ENCODE results near the gene G6PC3.

Gene G6PC3

DNA sequence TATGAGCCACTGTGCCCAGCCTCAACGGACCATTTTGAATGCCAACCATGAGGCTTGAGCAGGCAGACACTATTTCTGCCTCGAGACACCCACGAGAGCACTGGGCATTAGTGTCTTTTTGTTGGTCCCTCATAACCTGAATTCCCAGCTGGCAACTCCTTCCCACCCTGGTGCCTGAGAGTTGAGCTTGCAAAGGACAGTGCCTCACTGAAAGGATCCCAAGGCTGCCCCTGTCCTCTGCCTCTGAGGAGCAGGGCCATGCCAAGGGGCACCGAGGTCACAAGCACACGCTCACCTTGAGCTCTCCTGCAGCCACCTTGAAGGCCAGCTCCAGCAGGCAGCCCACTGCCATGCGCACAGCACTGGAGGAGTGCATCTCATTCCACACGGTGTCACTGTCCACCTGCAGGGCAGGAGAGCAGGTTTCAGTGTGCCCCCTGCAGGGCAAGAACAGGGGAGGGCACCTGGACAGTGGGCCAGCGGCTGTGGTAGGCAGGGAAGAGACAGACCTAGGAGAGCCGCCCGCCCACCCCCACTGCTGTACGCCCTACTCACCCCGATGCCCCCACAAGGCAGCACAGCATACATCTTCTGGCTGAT is 12.8 kb downstream of the G6PC3 start:
- H3K27me3 Mint-ChIP-seq, result no peaks in the 10 kb centered on the region
- H3K4me1 Mint-ChIP-seq, result peaks cover 4% of the 10 kb centered on the region
- DNase-seq (ENCODE audit: low spot score in 2 of 2), result no peak
- no peak overlapping the region for H3K4me3 Mint-ChIP-seq
- no peak for ATAC-seq (ENCODE audit: low read depth)
- peaks cover 20% of the 10 kb centered on the region for H3K36me3 Mint-ChIP-seq
- no peak overlapping the region for H3K27ac Mint-ChIP-seq
- H3K9me3 Mint-ChIP-seq, result no peaks in the 10 kb centered on the region

DNA sequence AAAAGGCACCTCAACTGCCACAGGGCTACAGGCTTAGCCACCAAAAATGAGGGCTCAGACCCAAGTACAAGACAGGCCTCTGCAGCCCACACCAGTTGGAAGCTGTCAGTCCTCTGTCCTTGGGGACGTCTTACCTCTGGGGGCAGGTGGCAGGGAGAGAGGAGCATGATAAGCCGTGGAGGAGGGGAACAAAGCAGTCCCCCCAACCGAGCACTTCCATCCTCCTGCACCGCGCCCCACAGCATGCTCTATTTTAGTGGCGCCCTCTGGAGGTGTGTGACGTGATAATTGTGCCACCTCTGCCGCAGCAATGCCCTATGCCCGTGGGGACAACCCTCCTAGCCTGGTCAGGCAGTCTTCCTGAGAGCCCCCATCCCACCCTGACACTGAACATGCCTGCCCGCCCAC is 13.6 kb downstream of the G6PC3 start:
- Mint-ChIP-seq H3K36me3 (peaks cover 22% of the 10 kb centered on the region), H3K27me3 (no peaks in the 10 kb centered on the region), H3K9me3 (no peaks in the 10 kb centered on the region), H3K4me1 (peaks cover 4% of the 10 kb centered on the region), H3K4me3 (no peak overlapping the region), H3K27ac (no peak overlapping the region)
- DNase-seq (ENCODE audit: low spot score in 2 of 2) (no peak), ATAC-seq (ENCODE audit: low read depth) (peak; percentile 38)

DNA sequence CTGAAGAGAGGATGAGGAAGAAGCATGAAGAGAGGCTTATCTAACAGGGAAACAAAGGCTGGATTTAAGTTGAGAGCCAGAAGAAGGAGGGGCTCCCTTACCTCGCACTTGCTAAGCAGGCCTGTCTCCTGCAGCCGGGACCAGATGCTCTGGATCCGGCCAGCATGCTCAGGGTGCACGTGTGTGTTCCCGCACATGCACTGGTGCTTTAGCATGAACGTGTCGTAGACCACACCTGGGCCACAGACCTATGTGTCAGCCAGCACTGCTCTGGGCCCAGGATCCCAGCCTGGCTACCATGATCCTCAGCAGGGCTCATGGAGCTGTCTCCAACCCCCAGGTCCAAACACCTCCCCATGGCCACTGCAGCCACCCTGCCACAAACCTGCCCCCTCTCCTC is 14.4 kb downstream of the G6PC3 start:
- Mint-ChIP-seq H3K27ac (no peak overlapping the region), H3K4me3 (no peak overlapping the region), H3K4me1 (peaks cover 4% of the 10 kb centered on the region), H3K36me3 (peaks cover 20% of the 10 kb centered on the region), H3K9me3 (no peaks in the 10 kb centered on the region), H3K27me3 (no peaks in the 10 kb centered on the region)
- no peak for ATAC-seq (ENCODE audit: low read depth)
- no peak for DNase-seq (ENCODE audit: low spot score in 2 of 2)

DNA sequence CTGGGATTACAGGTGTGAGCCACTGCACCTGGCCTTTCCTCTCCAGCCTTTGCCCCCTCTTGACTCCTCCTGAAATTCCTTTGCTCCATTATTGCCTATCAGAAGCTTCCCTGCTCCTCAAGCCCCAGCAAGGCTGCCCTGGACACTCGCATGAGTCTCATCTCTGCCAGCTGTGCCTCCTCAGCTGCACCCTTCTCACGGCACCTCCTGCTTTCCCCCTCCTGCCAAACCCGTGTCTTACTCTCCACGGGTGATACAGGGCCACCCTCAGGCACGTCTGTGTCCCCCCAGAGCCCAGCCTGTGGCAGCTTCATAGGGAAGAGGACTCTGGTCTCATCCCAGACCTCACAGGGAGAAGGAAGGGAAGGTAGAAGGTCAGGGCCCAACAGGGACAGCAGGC is 15.4 kb downstream of the G6PC3 start:
- H3K9me3 Mint-ChIP-seq, result no peaks in the 10 kb centered on the region
- no peak overlapping the region for H3K4me3 Mint-ChIP-seq
- no peak overlapping the region for H3K27ac Mint-ChIP-seq
- H3K36me3 Mint-ChIP-seq, result peaks cover 20% of the 10 kb centered on the region
- H3K27me3 Mint-ChIP-seq, result no peaks in the 10 kb centered on the region
- peaks cover 4% of the 10 kb centered on the region for H3K4me1 Mint-ChIP-seq
- DNase-seq (ENCODE audit: low spot score in 2 of 2), result no peak
- no peak for ATAC-seq (ENCODE audit: low read depth)

DNA sequence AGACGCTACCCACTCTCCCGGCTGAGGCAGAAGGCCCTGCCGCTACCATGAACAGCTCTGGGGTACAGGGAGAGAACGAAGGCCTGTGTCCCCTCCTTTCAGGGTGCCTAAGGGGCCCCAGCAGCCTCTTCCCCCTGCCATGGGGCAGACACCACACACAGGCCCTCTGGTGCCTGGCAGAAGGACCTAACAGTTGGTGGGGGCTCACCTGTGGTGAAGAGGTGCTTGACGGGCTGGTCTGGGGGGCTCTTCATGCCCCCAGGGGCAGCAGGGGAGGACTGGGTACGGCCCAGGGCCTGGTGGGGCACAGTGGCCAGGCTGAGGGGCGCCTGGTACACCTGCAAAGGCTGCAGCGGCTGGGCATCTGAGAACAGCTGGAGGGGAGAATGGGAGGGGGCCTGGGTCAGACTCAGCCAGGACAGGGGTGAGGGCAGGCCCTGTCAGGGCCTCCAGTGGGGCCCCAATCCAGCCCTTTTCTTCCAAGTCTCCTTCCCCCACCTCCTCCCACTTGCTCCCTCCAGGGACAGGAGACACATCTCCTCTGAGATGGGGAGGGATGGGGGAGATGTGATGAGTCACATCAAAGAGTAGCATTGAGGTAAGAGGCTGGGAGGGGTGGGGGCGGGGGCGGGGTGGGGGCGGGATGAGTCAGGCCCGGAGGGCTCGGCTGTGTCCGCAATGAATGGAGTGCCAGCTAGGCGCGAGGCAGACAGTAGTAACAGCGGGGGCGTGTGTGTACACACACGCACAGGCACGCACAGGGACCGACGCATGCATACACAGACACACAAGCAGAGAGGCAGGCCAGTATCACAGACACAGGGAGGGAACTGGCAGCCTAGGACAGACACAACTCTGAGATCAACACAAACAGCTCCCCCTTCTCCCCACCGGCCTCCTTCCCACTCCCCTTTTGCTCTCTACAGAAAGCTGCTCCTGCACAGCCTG is 16.1 kb downstream of the G6PC3 start:
- Mint-ChIP-seq H3K4me1 (peaks cover 4% of the 10 kb centered on the region), H3K27ac (peak overlapping the region; percentile 47), H3K4me3 (no peak overlapping the region), H3K27me3 (no peaks in the 10 kb centered on the region), H3K36me3 (peaks cover 21% of the 10 kb centered on the region), H3K9me3 (no peaks in the 10 kb centered on the region)
- ATAC-seq (ENCODE audit: low read depth) (no peak), DNase-seq (ENCODE audit: low spot score in 2 of 2) (no peak)

DNA sequence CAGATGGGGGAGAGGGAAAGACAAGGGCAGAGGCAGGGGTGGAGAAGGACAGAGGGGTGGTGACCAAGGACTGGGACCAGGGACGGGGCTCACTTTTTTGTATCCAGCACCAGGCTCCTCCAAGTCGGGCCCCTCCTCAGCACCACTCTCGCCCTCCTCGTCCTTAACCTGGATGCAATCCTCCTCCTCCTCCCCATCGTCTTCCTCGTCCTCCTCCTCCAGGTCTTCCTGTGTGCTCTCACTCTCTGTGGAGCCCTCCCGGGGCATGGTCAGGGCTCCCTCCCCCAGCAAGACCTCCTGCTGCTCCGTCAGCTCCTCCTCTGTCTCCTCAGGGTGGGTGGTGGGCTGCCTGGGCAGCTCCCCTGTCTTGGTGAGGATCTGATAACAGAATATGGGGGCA is 16.8 kb downstream of the G6PC3 start:
- Mint-ChIP-seq H3K27me3 (no peaks in the 10 kb centered on the region), H3K9me3 (no peaks in the 10 kb centered on the region), H3K4me1 (peaks cover 4% of the 10 kb centered on the region), H3K36me3 (peaks cover 23% of the 10 kb centered on the region), H3K4me3 (no peak overlapping the region), H3K27ac (peak overlapping the region; percentile 47)
- ATAC-seq (ENCODE audit: low read depth) (no peak), DNase-seq (ENCODE audit: low spot score in 2 of 2) (no peak)

DNA sequence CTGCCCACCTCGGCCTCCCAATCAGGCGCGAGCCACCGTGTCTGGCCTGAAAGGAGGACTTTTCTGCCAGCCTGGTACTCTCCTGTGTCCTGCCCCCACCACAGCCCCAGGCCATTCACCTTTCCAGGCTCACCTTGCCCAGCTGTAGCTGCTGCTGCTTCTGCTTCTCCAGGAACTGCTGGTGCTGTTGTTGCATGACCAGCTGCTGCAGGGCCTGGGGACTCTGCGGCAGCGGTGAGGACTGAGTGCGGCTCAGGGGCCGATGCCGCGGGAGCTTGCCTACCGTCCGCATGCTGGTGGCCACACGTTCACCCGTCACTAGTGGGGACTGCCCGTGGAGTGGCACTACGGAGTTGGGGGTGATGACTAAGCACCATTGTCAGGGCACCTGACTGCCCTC is 17.7 kb downstream of the G6PC3 start:
- no peaks in the 10 kb centered on the region for H3K27me3 Mint-ChIP-seq
- H3K27ac Mint-ChIP-seq, result peak overlapping the region; percentile 21
- H3K36me3 Mint-ChIP-seq, result peaks cover 17% of the 10 kb centered on the region
- no peak overlapping the region for H3K4me3 Mint-ChIP-seq
- no peak for ATAC-seq (ENCODE audit: low read depth)
- H3K4me1 Mint-ChIP-seq, result peaks cover 4% of the 10 kb centered on the region
- DNase-seq (ENCODE audit: low spot score in 2 of 2), result no peak
- H3K9me3 Mint-ChIP-seq, result no peaks in the 10 kb centered on the region

DNA sequence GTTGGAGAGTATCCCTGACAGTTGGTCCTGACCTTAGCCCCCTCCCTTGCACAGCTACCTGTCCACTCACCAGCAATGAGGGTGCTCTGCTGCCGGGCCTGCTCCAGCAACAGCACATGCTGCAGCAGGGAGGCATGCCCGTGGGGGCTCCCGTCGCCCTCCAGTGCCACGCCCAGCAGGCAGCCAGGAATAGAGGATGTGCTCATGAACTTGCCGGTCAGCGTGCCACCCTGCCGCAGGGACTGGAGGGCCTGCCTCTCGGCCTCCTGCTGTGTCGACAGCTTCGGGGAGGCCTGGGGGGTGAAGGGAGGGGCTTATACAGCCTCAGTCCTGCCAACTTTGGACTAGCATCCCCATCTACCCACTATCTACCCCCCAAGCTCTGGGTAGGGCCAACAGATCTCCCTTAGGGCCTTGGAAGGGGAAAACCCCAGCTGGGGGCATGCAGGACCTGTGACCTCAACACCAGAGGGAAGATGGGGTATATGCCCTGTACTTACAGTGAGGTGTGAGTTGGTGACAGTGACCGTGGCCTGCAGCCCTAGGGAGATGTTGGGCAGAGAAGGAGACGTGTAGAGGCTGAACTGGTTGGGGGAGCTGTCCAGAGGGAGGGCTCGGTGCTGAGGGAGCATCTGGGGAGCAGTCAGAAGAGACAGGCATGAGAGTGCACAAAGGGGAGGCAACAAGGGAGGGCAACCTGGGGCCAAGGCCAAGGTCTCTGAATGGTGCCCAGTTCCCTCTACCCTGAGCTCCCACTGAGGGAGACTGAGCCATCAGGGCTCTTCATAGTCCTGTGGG is 20.9 kb downstream of the G6PC3 start:
- no peak for DNase-seq (ENCODE audit: low spot score in 2 of 2)
- peak overlapping the region; percentile 28 for H3K27ac Mint-ChIP-seq

DNA sequence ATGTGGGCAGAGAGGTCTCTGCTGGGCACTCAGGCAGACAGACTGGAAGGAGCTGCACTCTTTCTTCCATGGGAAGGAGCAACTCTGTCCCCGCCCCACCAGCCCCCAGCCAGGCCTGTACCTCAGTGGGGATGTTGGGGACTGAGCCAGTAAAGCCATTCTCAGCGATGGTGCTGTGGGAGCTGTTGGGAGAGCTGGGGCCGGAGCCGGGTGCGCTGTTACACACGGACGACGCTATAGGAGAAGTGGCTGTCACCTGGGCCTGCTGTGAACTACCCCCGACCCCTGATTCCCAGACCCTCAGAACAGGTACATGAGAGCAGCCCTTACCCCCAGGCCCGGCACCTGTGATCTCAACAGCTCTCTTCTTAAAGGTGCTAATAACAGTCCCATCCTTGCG is 21.5 kb downstream of the G6PC3 start:
- peaks cover 13% of the 10 kb centered on the region for H3K36me3 Mint-ChIP-seq
- H3K9me3 Mint-ChIP-seq, result no peaks in the 10 kb centered on the region
- no peak overlapping the region for H3K27ac Mint-ChIP-seq
- DNase-seq (ENCODE audit: low spot score in 2 of 2) (no peak), ATAC-seq (ENCODE audit: low read depth) (no peak)
- H3K27me3 Mint-ChIP-seq, result no peaks in the 10 kb centered on the region
- peaks cover 7% of the 10 kb centered on the region for H3K4me1 Mint-ChIP-seq
- H3K4me3 Mint-ChIP-seq, result no peak overlapping the region

More for the DNA sequence above, 20.9 kb downstream of the G6PC3 start:
- Mint-ChIP-seq H3K27me3 (no peaks in the 10 kb centered on the region), H3K9me3 (no peaks in the 10 kb centered on the region), H3K4me1 (peaks cover 7% of the 10 kb centered on the region), H3K36me3 (peaks cover 13% of the 10 kb centered on the region), H3K4me3 (no peak overlapping the region)
- no peak for ATAC-seq (ENCODE audit: low read depth)

DNA sequence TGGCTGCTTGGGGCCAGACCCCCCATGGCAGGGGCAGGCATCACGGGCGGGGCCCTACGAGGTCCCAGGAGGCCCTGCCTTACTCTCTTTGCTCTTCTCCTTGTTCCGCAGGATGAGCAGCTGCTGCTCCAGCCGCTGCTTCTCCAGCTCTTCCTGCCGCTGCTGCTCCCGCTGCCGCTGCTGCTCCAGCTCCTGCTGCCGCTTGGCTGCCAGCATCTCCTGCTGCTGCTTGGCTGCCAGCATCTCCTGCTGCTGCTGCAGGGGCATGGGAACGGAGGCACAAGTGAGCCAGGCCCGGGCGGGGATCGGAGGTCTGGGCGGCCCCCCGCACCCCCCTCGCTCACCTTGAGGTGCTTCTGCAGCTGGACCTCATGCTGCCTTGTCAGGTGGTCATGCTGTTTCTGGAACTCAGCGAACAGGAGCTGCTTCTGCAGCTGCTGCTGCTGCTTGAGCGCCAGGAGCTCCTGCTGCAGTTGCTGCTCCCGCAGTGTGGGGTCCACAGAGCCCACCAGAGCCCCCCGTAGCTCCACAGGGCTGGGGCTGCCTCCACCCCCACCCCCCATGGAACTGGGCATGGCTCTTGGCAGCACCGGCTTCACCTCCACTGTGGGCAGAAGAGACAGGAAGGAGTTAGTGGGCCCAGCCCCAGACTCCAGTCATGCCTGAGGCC is 22.8 kb downstream of the G6PC3 start:
- H3K9me3 Mint-ChIP-seq, result no peaks in the 10 kb centered on the region
- DNase-seq (ENCODE audit: low spot score in 2 of 2) (no peak), ATAC-seq (ENCODE audit: low read depth) (no peak)
- H3K4me1 Mint-ChIP-seq, result peaks cover 10% of the 10 kb centered on the region
- H3K4me3 Mint-ChIP-seq, result no peak overlapping the region
- H3K27me3 Mint-ChIP-seq, result no peaks in the 10 kb centered on the region
- H3K27ac Mint-ChIP-seq, result no peak overlapping the region
- H3K36me3 Mint-ChIP-seq, result peaks cover 11% of the 10 kb centered on the region

DNA sequence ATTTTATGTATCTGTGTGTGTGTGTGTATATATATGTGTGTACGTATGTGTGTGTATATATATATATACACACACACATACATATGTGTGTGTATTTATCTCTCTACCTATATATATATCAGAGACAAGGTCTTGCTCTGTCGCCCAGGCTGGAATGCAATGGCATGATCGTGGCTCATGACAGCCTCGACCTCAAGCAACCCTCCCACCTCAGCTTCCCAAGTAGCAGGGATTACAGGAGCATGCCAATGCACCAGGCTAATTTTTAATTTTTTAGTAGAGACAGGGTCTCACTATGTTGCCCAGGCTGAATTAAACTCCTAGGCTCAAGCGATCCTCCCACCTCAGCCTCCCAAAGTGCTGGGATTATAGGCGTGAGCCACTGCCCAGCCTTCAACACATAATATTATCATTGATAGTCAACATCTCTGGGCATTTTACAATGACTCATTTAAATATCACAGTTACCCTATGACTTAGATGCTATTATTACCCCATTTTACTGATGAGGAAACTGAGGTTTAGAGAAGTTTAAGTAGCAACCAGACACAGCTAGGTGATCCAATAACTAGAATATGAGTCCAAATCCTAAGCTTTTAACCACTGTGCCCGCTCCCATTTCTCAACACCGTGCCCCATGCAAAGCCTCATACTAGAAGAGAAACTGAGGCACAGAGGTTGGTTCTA is 24.3 kb downstream of the G6PC3 start:
- Mint-ChIP-seq H3K27ac (no peak overlapping the region), H3K27me3 (no peaks in the 10 kb centered on the region), H3K9me3 (no peaks in the 10 kb centered on the region), H3K36me3 (peaks cover 7% of the 10 kb centered on the region), H3K4me3 (no peak overlapping the region), H3K4me1 (peaks cover 10% of the 10 kb centered on the region)
- DNase-seq (ENCODE audit: low spot score in 2 of 2), result no peak
- no peak for ATAC-seq (ENCODE audit: low read depth)

DNA sequence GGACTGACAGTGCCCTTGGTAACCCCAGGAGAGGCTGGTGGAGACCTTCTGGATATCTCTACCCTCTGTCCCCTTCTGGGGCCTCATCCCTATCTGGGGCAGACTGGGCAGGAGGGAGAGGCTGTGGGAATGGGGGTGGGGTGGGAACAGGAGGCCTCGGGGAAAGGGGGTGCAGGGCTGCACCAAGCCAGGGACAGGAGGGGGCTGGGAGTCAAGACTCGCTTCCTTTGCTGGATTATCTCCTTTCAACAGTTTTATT is 24.8 kb downstream of the G6PC3 start:
- Mint-ChIP-seq H3K27me3 (no peaks in the 10 kb centered on the region), H3K27ac (no peak overlapping the region), H3K4me3 (no peak overlapping the region)

DNA sequence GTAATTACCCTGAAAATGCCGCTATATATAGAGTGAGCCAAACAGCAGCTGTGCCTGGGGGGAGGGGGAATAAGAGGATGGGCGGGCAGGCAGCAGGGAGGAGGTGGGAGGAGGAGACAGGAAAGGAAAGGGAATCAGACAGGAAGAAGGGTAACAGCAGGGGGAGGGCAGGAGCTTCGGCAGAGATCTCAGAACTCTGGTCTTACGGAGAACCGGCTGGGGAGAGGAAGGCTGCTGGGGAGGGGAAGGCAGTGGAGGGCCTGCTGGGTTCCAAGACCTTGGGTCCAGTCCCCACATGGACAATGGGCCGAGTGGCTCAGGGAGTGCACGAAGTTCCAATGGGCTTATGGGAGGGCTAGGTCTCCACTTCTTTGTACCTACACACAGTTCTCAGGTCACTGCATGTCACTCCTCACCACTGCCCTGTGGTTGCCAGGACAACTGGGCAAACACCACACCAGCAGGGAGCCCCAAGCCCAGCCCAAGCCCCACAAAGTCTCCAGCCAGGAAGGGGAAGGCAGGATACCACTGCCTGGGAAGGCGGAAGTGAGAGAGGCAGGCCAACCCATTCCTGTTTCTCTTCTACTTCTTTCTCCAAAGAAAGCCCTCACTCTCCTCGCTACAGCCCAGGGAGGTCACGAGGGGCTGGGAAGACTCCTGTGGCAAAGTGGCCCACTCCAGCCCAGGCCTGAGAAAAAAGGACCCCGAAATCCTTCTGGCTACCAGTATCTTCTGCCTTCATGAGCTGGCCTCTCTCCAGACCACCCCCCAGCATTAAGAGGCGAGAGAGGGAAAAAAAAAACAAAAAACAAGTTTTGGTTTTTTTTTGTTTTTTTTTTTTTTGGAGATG is 25.3 kb downstream of the G6PC3 start:
- ATAC-seq (ENCODE audit: low read depth), result no peak
- Mint-ChIP-seq H3K27me3 (no peaks in the 10 kb centered on the region), H3K4me3 (no peak overlapping the region), H3K4me1 (peaks cover 10% of the 10 kb centered on the region), H3K36me3 (peaks cover 7% of the 10 kb centered on the region), H3K9me3 (no peaks in the 10 kb centered on the region), H3K27ac (no peak overlapping the region)
- DNase-seq (ENCODE audit: low spot score in 2 of 2), result no peak

More for the DNA sequence above, 24.8 kb downstream of the G6PC3 start:
- ATAC-seq (ENCODE audit: low read depth) (no peak), DNase-seq (ENCODE audit: low spot score in 2 of 2) (no peak)
- peaks cover 7% of the 10 kb centered on the region for H3K36me3 Mint-ChIP-seq
- H3K4me1 Mint-ChIP-seq, result peaks cover 10% of the 10 kb centered on the region
- H3K9me3 Mint-ChIP-seq, result no peaks in the 10 kb centered on the region
